Choroid plexus epithelial cell (primary cell): Measurements from ENCODE around the gene THBS2.
"Not testable (repeated sequence)": the region's sequence is repeated elsewhere in the genome, so short reads cannot be mapped to it uniquely, and the experiment has no call there.

Source experiments
- DNase-seq: peaks from one replicate; pipeline ENCODE4 v3.0.0-alpha.2; 2010; ENCODE audit warnings: low read depth
- H3K4me3 ChIP-seq: 2 replicates; pipeline ENCODE4 v1.5.1; 2011; ENCODE audit warnings: low read depth, mild to moderate bottlenecking, control low read depth, low read length, moderate library complexity
- TF ChIP-seq, protein P1 (sequence below): conservative IDR thresholded peaks from 2 replicates; pipeline ENCODE4 v1.5.1; 2011; ENCODE audit warnings: low read depth, mild to moderate bottlenecking, control low read depth, inconsistent platforms, low read length, moderate library complexity

Gene THBS2

DNA sequence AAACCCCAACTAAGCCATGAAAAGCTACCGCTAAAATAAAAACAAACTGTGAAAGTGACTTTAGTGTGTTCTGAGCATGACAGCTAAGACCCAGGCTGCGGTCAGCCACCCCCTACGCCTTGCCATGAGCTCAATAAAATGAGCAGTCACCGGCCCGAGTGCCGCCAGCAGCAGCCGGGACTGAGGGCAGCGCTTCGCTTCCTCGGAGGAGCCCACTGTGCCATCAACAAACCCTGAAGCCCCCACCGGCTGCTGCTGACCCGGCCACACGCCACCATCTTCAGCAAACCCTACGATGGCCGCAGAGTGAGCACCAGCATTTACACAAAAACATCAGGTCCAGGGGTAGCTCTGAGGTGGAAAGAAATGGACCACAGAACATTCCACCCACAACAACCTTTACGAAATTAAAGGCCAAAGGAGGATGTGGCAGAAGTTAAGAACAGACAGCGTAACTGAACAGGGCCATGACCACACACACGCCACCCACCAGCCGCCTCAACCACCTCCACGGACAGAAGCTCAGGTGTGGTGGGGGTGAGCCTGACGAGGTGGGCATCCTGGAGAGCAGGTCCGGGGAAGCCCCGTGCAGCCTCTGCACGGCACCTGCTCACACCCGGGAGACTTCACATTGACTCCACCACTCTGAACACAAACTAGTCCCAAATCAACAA lies 67.0 kb downstream of the THBS2 start:
- no peak for DNase-seq
- no peak overlapping the region for H3K4me3 ChIP-seq

DNA sequence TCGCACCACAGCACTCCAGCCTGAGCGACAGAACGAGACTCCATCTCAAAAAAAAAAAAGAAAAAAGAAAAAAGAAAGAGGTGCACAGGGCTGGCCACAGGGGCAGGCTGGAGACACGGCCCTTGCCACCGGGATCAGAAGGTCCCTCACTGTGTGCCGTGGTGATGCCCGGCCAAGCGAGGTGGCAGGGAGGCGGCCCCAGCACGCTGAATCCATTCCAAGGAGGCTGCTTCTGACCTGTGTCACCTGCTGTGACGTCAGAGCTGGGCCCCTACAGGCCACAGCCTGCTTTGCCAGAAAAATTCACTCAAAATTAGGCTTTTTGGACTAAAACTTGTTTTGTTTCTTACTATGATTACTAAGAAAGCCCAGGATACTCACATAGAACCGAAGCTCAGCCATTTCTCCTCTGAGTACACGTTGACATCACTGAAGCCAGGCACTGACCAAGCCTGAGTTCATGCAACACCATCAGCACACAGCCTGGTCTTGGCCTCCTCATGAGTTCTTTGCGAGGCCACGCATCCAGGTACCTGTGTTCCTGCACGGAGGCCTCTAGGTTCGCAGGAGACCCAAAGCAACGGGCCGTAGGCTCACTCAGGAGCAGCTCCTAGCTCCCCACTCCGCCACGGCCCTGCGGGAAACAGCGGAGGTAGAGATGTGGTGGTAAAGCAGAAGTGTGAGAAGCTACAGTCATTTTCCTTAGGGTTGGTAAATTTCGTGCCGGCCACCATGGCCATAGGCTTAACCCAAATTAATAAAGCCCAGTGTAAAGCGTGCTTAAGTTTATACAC lies 67.8 kb downstream of the THBS2 start:
- TF ChIP-seq, protein P1, sequence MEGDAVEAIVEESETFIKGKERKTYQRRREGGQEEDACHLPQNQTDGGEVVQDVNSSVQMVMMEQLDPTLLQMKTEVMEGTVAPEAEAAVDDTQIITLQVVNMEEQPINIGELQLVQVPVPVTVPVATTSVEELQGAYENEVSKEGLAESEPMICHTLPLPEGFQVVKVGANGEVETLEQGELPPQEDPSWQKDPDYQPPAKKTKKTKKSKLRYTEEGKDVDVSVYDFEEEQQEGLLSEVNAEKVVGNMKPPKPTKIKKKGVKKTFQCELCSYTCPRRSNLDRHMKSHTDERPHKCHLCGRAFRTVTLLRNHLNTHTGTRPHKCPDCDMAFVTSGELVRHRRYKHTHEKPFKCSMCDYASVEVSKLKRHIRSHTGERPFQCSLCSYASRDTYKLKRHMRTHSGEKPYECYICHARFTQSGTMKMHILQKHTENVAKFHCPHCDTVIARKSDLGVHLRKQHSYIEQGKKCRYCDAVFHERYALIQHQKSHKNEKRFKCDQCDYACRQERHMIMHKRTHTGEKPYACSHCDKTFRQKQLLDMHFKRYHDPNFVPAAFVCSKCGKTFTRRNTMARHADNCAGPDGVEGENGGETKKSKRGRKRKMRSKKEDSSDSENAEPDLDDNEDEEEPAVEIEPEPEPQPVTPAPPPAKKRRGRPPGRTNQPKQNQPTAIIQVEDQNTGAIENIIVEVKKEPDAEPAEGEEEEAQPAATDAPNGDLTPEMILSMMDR = no peak
- no peak overlapping the region for H3K4me3 ChIP-seq
- no peak for DNase-seq

More for the DNA sequence above, 67.0 kb downstream of the THBS2 start:
- TF ChIP-seq, protein P1 = no peak

DNA sequence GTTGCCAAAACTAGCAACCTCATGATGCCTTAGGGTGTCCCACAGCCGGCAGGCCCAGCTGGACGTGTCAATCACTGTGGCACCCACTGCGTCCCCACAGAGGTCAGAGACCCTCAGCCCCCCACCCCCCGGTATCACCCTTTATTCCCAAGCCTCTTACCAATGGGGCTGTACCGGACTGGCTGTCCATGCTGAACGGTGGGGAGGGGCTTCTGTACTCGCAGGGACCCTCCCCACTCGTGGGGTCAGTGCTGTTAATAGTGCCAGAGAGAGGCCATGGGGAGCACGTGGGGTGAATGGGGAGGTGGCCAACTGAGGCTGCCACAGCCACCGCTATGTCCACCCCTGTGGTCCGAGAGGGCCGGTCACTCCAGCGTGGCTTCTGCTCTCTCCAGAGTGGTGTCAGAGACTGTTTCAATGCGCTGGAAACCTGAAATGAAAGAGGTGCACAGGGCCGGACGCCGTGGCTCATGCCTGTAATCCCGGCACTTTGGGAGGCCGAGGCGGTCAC lies 68.6 kb downstream of the THBS2 start:
- DNase-seq = no peak
- H3K4me3 ChIP-seq = no peak overlapping the region
- TF ChIP-seq, protein P1 = no peak

DNA sequence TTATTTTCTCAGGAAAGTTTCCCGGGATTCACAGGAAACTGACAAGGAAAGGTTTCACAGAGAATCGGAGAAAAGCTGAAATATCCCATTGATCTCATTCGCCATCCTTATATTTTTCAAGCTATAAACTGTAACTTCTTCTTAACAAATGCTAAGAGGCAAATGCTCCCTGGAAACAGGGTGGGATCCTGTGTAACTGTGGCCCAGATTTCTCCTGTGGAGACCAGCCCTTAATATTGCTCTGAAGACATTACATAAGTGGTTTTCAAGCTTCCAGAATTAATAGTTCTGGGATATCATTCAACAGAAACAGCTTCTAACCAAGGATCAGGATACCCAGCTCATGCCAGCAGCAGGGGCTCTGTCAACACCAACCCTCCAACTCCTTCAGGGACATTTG lies 69.2 kb downstream of the THBS2 start:
- TF ChIP-seq, protein P1 = no peak
- H3K4me3 ChIP-seq = no peak overlapping the region
- DNase-seq = no peak

DNA sequence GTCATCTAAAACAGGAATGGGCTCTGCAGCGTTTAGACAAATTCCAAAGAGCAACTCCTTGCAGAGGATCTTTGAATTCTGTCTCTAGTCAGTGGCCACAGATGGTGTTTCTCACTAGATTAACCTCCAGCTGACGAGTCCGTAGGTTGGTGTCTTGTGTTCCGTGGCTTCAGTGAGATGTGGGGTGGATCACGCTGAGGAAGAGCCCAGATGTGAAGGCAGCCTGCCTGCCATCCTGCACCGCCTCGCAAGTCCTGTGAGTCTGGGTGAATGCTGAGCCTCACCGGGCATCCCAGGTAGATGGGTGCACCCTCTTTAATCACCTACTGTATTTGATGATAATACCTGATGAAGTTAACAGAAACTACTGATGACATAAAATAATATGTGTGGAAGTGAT lies 70.4 kb downstream of the THBS2 start:
- TF ChIP-seq, protein P1 = no peak
- no peak overlapping the region for H3K4me3 ChIP-seq
- DNase-seq = no peak

DNA sequence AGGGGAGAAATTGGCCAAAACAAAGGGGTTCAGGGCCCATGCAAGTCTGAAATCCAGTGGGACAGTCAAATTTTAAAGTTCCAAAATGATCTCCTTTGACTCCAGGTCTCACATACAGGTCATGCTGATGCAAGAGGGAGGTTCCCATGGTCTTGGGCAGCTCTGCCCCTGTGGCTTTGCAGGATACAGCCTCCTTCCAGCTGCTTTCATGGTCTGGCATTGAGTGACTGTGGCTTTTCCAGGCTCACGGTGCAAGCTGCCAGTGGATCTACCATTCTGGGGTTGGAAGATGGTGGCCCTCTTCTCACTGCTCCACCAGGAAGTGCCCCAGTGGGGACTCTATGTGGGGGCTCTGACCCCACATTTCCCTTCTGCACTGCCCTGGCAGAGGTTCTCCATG lies 73.8 kb downstream of the THBS2 start:
- not testable (repeated sequence) for DNase-seq, H3K4me3 ChIP-seq

DNA sequence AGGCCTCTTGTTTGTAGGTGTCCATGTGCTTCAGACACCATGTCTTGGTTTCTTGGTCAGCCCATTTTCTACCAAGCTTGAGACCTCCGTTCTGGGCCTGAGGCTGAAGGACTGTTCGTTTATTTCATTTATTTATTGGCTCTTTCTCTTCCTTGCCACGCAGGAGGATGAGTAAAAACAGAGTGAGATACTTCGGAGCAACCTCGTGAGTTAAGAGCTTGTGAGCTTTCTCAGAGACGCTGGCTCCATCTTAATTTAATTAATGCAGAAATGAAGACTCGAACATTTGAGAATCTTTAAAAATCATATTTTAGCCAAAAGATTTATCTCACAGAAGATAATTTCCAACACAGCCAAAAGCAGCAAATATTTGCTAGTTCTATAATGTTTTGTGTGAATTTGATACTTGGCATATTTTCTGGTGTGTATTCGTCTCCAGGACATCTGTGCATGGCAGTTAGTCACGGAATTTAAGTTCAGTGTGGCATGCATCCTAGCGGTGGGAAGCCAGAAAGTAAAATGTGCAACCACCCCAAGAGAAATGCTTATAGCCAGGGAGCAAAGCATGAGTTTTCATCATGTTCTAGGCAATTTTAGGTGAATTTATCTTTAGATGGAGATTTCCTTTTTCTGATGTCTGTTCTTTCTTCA lies 76.0 kb downstream of the THBS2 start:
- no peak overlapping the region for H3K4me3 ChIP-seq
- DNase-seq = peak; percentile 56
- TF ChIP-seq, protein P1 = peak; percentile 40
